Adrenal gland (tissue), 12 donors: ENCODE measurements around the gene ARMC2. TPM values are rescaled to one million over a fixed set of nuclear protein-coding genes. Genes with fewer than 3 reads are reported as not detected.

Source experiments
- DNase-seq, 7 donors: peaks; one replicate each; pipeline ENCODE4 v3.0.0-alpha.2; 2019 to 2020
- H3K27ac ChIP-seq, 5 donors: fragments of 200-600 bp; sonication (generic) in 4 of 5; 1 replicate in 3 of 5; 2 replicates in 2 of 5; pipeline versions ENCODE4 v1.5.1 to v1.8.0; 2016 to 2020; ENCODE audit warnings: mild to moderate bottlenecking in 1 of 5
- H3K27me3 ChIP-seq: fragments of 200-600 bp; 2 replicates; pipeline ENCODE4 v1.8.0; 2021
- H3K36me3 ChIP-seq, 2 donors: fragments of 200-600 bp; replicated peaks in 1 of 2; 1 replicate in 1 of 2; 2 replicates in 1 of 2; pipeline versions ENCODE4 v1.5.1 to v1.8.0; 2018 to 2022
- H3K4me1 ChIP-seq, 2 donors: fragments of 200-600 bp; replicated peaks in 1 of 2; 1 replicate in 1 of 2; 2 replicates in 1 of 2; pipeline versions ENCODE4 v1.5.1 to v1.8.0; 2018 to 2021
- H3K4me3 ChIP-seq, 4 donors: fragments of 200-600 bp; sonication (generic) in 3 of 4; one replicate each; pipeline ENCODE4 v1.5.1; 2016 to 2018
- H3K9me3 ChIP-seq, 3 donors: fragments of 200-600 bp; sonication (generic) in 1 of 3; replicated peaks in 1 of 3; 1 replicate in 2 of 3; 2 replicates in 1 of 3; pipeline versions ENCODE4 v1.5.1 to v1.8.0; 2016 to 2021
- POLR2A ChIP-seq, 2 donors: fragments of 450-650 bp; IDR thresholded peaks; one replicate each; pipeline ENCODE4 v1.6.1; 2017; ENCODE audit warnings: antibody characterized with exemption in 2 of 2, mild to moderate bottlenecking in 2 of 2, moderate library complexity in 1 of 2
- WGBS, 4 donors: extraction: QIAGEN DNeasy Blood & Tissue Kit in 2 of 4; methylation state at CpG; one replicate each; pipeline versions ENCODE4 v1.1.5 to v1.1.7; 2013 to 2017; 5-methylcytosine and 5-hydroxymethylcytosine counted together
- intact Hi-C, 2 donors: fragments of 100-400 bp; cut with DNase I; formaldehyde crosslinking; loops; one replicate each; pipeline versions ENCODE4 v1.14.1 to v1.15.0; 2022 to 2023
- polyA plus RNA-seq, 3 donors: library from polyadenylated mRNA; stranded (reverse); fragments of 200-250 nt in 2 of 3; fragments of 350-450 nt in 1 of 3; fragmentation: Illumina TruSeq in 1 of 3; extraction: RNeasy Lipid Tissue Mini Kit (QIAGEN cat#74804) in 1 of 3; gene quantifications; one replicate each; pipeline ENCODE4 v1.2.3, GENCODE V29; 2013 to 2014
- total RNA-seq, 9 donors: library from RNA; depleted of rRNA in 4 of 9; stranded (reverse); fragments of >200 nt in 4 of 9; fragments of 120-200 nt in 1 of 9; fragmentation: NEBNext Ultra II Directional in 1 of 9; extraction: Animal tissue kit (Norgen Biotek cat#: 25700) in 1 of 9; gene quantifications; one replicate each; pipeline versions ENCODE4 v1.1.0 to v1.2.4, GENCODE V29; 2013 to 2023
- TF ChIP-seq, protein P1 (sequence below), 6 experiments: fragments of 450-650 bp in 4 of 6; fragments of 200-600 bp in 2 of 6; sonication (generic) in 1 of 6; IDR thresholded peaks; 1 replicate in 5 of 6; 2 replicates in 1 of 6; pipeline versions ENCODE4 v1.5.1 to v1.8.0; 2016 to 2021; ENCODE audit warnings: antibody characterized with exemption in 6 of 6, mild to moderate bottlenecking in 2 of 6, moderate library complexity in 1 of 6
- donor health status: healthy with polysubstance abuse.
- donor health status: Bipolar disorder and iron deficiency.
- donor health status: DM: yes; HTN: yes; CAD: no.
- donor health status: DM: no; HTN: no; CAD: no.
- donor health status: DM: no; HTN: no; CAD: no.
- donor health status: DM: yes; HTN: yes; CAD: no.

Gene ARMC2
- total and polyA plus RNA-seq, 12 donors, result 2.1 to 7.8 (median 6.4) TPM

DNA sequence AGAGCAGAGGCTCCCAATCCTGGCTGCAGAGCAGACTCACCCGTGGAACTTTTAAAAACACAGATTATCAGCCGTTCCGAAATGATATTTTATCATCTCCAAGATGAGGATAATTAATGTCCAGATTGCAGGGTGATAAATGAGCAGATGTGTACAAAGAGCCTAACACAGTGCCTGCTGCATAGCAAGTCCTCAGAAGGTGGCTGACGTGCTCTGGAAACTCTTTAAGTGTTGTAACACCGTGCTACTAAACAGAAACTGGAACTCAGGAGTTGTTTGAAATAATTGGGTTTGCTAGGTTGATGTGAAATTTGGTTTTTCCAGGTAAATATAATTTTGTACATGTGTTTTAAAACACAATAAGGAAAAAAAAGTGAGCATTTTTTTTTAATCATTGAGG is 118.0 kb downstream of the ARMC2 start:
- DNase-seq, result no peak
- no peak for TF ChIP-seq POLR2A (IDR thresholded peaks at IDR 0.05)
- Histone ChIP-seq H3K4me1 (peaks cover 0 to 6% of the 10 kb centered on the region in 2 donors), H3K27me3 (no peaks in the 10 kb centered on the region), H3K27ac (no peak overlapping the region), H3K9me3 (no peaks in the 10 kb centered on the region), H3K36me3 (no peaks in the 10 kb centered on the region), H3K4me3 (no peak overlapping the region)
- intact Hi-C loops, result no loop called here
- WGBS, 4 donors, result 83 to 92% (median 91%) methylated on average over 5 of the region's 5 CpGs

DNA sequence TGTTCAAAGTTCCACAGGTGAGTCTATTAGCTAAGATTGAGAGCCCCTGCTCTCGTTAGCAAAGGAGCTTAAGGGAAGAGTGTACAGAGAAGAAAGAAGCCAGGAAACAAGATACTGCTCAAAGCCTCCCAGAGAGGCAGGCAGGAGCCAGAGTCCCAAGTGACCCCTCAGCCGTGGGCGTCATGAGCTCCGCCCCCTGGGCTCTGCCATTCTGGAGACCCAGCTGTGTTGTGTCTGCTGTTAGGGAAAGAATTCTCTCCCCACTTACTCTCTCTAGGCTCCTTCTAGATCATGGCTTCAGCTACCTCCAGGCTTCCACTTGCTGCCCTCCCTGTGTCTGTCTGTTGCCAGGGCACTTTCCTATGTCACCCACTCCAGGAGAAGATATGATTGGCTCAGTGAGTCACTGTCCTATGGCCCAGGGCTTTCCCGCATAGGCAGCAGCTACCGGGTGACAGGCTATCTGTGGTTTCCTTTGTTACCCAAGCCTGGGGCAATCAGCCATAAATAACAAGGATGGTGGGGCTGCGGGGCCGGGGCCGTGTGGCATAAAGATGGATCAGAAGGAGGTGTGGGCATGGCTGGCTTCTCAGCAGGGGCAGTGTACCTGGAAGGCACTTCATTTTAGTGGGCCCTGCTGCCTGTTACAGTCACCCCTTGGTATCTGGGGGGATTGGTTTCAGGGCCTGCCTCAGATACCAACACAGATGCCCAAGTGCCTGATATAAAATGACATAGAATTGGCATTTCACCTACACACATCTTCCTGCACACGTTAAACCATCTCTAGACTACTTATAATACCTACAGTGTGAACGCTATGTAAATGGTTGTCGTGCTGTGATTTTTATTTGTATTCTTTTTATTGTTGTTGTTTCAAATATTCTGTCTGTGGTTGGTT is 118.9 kb downstream of the ARMC2 start:
- Histone ChIP-seq H3K36me3 (no peaks in the 10 kb centered on the region), H3K9me3 (no peaks in the 10 kb centered on the region), H3K4me3 (no peak overlapping the region), H3K27ac (peak overlapping the region in 1 of 5 donors; percentile 50), H3K4me1 (peaks cover 0 to 6% of the 10 kb centered on the region in 2 donors), H3K27me3 (no peaks in the 10 kb centered on the region)
- intact Hi-C loops, result no loop called here
- DNase-seq, result peak in 5 of 7 donors; percentile 21 to 74 (median 40)
- WGBS, 4 donors, result 65 to 77% (median 73%) methylated on average over 12 of the region's 12 CpGs
- no peak for TF ChIP-seq POLR2A (IDR thresholded peaks at IDR 0.05)
- TF ChIP-seq, protein P1, sequence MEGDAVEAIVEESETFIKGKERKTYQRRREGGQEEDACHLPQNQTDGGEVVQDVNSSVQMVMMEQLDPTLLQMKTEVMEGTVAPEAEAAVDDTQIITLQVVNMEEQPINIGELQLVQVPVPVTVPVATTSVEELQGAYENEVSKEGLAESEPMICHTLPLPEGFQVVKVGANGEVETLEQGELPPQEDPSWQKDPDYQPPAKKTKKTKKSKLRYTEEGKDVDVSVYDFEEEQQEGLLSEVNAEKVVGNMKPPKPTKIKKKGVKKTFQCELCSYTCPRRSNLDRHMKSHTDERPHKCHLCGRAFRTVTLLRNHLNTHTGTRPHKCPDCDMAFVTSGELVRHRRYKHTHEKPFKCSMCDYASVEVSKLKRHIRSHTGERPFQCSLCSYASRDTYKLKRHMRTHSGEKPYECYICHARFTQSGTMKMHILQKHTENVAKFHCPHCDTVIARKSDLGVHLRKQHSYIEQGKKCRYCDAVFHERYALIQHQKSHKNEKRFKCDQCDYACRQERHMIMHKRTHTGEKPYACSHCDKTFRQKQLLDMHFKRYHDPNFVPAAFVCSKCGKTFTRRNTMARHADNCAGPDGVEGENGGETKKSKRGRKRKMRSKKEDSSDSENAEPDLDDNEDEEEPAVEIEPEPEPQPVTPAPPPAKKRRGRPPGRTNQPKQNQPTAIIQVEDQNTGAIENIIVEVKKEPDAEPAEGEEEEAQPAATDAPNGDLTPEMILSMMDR (IDR thresholded peaks at IDR 0.05), result no peak

DNA sequence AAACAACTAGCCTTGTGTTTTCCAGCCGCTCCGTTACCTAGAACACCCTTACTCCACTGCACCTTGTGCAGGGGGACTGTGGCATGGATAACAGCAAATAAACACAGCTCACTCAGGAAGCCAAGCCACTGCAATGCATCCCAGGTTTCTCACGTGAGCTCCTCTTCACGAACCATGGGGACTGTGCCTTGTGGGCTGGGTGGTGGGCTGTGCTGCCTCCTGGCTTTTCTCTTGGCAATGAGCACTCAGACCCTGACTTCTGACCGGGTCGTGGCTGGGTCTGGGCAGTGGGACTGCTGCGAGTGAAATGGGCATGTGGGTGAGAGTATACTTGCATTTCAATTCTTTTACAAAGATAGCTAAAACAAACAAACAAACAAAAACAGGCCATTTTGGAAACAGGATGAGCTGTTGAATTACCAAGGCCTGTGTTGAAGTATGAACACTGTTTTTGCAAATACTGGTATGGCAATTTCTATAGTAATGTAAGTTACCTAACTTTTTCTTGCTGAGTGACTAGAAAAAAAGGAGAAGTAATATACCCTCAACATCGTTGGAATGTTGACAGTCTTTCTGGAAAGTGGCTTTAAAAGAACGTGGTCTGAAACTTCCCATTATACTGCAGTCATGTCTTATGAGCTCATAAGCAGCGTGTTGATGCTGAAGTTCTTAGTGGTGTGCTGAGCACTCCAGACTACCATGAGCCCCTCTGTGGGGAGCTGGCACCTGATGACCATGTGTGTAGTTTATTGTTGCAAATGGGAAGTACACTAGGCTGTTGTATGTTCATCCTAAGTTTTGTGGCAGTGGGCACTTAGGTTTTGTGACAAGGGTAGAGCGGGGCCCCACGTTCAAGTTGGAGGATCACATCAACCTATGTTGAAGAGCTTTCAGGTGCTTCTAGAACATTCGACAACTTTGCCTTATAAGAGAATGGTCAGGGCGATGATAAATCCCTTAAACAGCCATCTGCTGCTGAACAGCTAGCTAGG is 120.4 kb downstream of the ARMC2 start:
- no peak overlapping the region for H3K4me3 ChIP-seq
- H3K9me3 ChIP-seq, result no peaks in the 10 kb centered on the region
- no peaks in the 10 kb centered on the region for H3K27me3 ChIP-seq
- DNase-seq, result no peak
- H3K36me3 ChIP-seq, result no peaks in the 10 kb centered on the region
- 84 to 89% (median 87%) methylated on average over 14 of the region's 14 CpGs for WGBS, 4 donors
- H3K27ac ChIP-seq, result peak overlapping the region in 1 of 5 donors; percentile 64
- H3K4me1 ChIP-seq, result peaks cover 0 to 6% of the 10 kb centered on the region in 2 donors
- intact Hi-C loops, result no loop called here
- no peak for TF ChIP-seq POLR2A (IDR thresholded peaks at IDR 0.05)
- TF ChIP-seq, protein P1 (IDR thresholded peaks at IDR 0.05), result no peak

DNA sequence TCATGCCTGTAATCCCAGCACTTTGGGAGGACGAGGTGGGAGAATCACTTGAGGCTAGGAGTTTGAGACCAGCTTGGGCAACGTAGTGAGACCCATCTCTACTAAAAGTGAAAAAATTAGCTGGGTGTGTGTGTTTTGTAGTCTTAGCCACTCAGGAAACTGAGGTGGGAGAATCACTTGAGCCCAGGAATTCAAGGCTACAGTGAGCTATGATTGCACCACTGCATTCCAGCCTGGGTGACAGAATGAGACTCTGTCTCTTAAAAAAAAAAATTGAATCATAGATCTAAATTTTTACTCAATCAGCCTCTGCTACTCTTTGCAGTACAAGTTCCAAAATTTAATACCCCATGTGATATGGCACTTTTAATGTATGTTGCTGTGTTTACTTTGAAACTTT is 121.6 kb downstream of the ARMC2 start:
- Histone ChIP-seq H3K36me3 (no peaks in the 10 kb centered on the region), H3K4me1 (peaks cover 0 to 6% of the 10 kb centered on the region in 2 donors), H3K4me3 (no peak overlapping the region), H3K27ac (no peak overlapping the region), H3K9me3 (no peaks in the 10 kb centered on the region), H3K27me3 (no peaks in the 10 kb centered on the region)
- WGBS, 4 donors, result 75 to 85% (median 80%) methylated on average over 2 of the region's 2 CpGs
- DNase-seq, result peak in 4 of 7 donors; percentile 30 to 45 (median 38)
- TF ChIP-seq POLR2A (IDR thresholded peaks at IDR 0.05), result no peak
- TF ChIP-seq, protein P1 (IDR thresholded peaks at IDR 0.05), result no peak
- intact Hi-C loops, result no loop called here
